Subcutaneous adipose tissue (tissue), 4 donors: ENCODE results near the gene SERPINB6. TPM values are rescaled to one million over a fixed set of nuclear protein-coding genes. Genes with fewer than 3 reads are reported as not detected.

Experiments
- CTCF ChIP-seq: fragments of 450-650 bp; IDR thresholded peaks from one replicate; pipeline ENCODE4 v1.5.1; 2016; ENCODE audit warnings: low read depth, mild to moderate bottlenecking, control low read depth, antibody characterized with exemption, moderate library complexity
- total RNA-seq, 4 donors: library from RNA; depleted of rRNA; stranded (reverse); fragments of >200 nt; gene quantifications; one replicate each; pipeline ENCODE4 v1.1.0, GENCODE V29; 2016

The SERPINB6 gene
- total RNA-seq, 4 donors from 2014 or later, result 111 to 243 (median 166) TPM

- TF ChIP-seq CTCF, result no peak
Observed at GRCh38 chr6:3005874-3006273, 34.5 kb upstream of the SERPINB6 start.

GRCh38 chr6:3005077-3005476 lies 33.7 kb upstream of the SERPINB6 start:
- no peak for TF ChIP-seq CTCF

- no peak for TF ChIP-seq CTCF
Observed at GRCh38 chr6:3001773-3002293, 30.5 kb upstream of the SERPINB6 start.

DNA sequence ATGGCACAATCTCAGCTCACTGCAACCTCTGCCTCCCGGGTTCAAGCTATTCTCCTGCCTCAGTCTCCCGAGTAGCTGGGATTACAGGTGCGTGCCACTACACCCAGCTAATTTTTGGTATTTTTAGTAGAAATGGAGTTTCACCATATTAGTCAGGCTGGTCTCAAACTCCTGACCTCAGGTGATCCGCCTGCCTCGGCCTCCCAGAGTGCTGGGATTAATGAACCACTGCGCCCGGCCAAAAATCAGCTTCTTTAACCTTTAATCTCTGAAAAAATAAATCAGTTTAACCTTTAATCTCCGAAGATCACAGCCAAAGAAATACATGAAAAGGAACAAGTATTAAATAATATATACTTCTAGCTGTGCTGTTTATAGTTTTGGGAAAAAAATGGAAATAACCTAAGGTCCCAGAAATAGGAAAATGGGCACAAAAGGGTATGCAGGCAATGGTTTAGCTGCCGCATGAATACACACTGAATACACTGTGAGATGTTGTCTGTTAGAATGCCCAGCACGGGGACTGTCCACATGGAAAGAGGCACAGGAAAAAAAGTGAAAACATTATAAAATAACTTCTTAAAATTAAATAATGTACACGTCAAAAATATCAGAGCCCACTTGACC lies 29.9 kb upstream of the SERPINB6 start:
- TF ChIP-seq CTCF, result no peak

DNA sequence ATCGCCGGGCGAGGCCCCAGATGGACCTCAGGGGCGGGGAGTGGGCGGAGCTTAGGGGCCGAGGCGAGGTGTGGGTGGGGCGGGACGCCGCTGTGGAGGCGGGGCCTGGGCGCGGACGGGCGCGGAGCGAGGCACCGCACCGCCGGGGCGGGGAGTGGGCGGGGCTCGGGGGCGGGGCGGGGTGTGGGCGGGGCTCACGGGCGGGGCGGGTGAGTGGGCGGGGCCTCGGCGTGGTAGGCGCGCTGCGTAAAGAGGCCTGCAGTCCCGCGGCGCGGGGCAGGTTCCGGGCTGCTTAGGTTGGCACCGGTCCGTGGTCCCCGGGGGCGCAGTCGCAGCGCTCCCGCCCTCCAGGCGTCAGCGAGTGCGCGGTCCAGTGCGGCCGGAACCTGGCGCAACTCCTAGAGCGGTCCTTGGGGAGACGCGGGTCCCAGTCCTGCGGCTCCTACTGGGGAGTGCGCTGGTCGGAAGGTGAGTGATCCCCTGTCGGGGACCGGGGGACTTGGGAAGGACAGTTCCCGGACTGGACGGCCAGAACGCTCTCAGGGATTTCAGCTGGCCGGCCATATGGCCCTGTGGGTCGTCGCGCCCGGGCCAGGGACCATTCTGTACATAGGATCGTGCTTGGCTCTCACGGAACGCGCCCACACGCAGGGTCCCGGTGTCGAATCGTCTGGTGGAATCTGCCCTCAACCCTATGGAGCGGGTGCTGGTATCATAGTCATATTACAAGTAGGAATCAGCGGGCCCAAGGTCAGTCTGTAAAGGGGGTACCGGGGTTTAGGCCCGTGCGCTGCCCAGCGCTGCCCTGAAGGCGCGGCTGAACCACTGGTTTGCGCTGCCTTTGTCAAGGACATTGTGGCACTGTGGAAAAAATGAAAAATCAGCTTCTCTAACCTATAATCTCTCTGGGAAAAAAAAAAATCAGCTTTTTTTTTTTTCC lies 28.5 kb upstream of the SERPINB6 start, which contains the start of gene NQO2:
TSS of gene NQO2 (plus strand) at position 277 of the 940 bp plus-strand sequence. CDS start 6,659 bp downstream, outside the sequence.
- no peak for TF ChIP-seq CTCF

DNA sequence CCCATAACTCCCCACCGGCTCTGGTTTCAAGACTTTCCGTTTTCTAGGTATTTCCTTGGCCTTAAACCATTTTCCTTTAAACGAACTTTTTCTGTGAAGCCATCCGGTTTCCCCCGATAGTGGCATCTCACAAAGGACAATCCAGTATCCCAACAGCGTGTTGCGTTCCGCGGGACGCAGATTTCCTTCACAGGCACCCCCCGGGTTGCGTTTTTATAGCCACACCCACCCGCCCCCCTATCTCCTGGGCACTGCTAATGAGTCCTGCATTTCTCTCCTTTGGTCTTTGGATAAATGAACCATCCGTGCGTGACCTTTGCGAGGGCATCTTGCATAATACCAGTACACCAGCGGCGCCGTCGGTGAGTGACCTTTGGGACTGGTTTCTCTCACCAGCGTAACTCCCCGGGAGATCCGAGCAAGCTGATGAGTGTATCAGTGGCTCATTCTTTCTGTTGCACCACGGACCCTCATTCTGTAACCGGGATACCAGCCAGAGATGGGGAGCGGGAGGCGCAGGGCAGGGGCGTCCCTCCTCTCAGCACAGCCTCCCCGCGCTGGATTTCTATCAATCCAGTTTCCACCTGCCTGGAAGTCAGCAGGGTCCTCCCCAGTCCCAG lies 27.7 kb upstream of the SERPINB6 start:
- no peak for TF ChIP-seq CTCF
